ENCODE measurements around the gene SLC5A1. TPM values are rescaled to one million over a fixed set of nuclear protein-coding genes. Genes with fewer than 3 reads are reported as not detected.

The SLC5A1 gene
- total RNA-seq, 1 donor, result not detected

DNA sequence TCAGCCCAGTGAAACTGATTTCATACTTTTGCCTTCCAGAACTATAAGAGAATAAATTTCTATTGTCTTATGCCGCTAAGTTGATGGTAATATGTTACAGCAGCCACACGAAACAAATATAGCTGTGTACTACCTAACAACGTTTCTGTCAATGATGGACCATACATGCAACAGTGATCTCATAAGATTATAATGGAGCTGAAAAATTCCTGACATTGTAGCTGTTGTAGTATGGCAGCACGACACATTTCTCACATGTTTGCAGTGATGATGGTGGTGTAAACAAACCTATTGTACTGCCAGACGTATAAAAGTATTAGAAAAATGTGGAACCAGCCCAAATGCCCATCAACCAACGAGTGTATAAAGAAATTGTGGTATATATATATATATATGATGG is 5.8 kb upstream of the SLC5A1 start:
- Histone ChIP-seq H3K27ac (ENCODE audit: low read depth, low read length) (no peak overlapping the region), H3K4me3 (ENCODE audit: insufficient read depth, low read length) (no peak overlapping the region), H3K79me2 (ENCODE audit: insufficient read depth, low read length) (no peaks in the 10 kb centered on the region), H3K4me2 (ENCODE audit: insufficient read depth, low read length) (no peak overlapping the region), H3K4me1 (ENCODE audit: insufficient read depth, low read length) (no peaks in the 10 kb centered on the region), H3K27me3 (ENCODE audit: insufficient read depth, low read length) (peaks cover 21% of the 10 kb centered on the region), H4K20me1 (ENCODE audit: insufficient read depth, low read length) (no peaks in the 10 kb centered on the region), H3K9me3 (ENCODE audit: low read depth, low read length) (no peaks in the 10 kb centered on the region), H3K36me3 (ENCODE audit: insufficient read depth, low read length) (no peaks in the 10 kb centered on the region), H2AFZ (ENCODE audit: low read length) (no peak overlapping the region)
- TF ChIP-seq, protein P1, sequence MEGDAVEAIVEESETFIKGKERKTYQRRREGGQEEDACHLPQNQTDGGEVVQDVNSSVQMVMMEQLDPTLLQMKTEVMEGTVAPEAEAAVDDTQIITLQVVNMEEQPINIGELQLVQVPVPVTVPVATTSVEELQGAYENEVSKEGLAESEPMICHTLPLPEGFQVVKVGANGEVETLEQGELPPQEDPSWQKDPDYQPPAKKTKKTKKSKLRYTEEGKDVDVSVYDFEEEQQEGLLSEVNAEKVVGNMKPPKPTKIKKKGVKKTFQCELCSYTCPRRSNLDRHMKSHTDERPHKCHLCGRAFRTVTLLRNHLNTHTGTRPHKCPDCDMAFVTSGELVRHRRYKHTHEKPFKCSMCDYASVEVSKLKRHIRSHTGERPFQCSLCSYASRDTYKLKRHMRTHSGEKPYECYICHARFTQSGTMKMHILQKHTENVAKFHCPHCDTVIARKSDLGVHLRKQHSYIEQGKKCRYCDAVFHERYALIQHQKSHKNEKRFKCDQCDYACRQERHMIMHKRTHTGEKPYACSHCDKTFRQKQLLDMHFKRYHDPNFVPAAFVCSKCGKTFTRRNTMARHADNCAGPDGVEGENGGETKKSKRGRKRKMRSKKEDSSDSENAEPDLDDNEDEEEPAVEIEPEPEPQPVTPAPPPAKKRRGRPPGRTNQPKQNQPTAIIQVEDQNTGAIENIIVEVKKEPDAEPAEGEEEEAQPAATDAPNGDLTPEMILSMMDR (IDR thresholded peaks at IDR 0.05; ENCODE audit: extremely low read depth, low read depth, low read length), result no peak
- no peak for DNase-seq (ENCODE audit: insufficient read length, low spot score, missing footprints)

- Histone ChIP-seq H3K27me3 (ENCODE audit: insufficient read depth, low read length) (peaks cover 49% of the 10 kb centered on the region), H3K4me2 (ENCODE audit: insufficient read depth, low read length) (no peak overlapping the region), H2AFZ (ENCODE audit: low read length) (no peak overlapping the region), H3K4me3 (ENCODE audit: insufficient read depth, low read length) (no peak overlapping the region), H4K20me1 (ENCODE audit: insufficient read depth, low read length) (no peaks in the 10 kb centered on the region), H3K36me3 (ENCODE audit: insufficient read depth, low read length) (no peaks in the 10 kb centered on the region), H3K79me2 (ENCODE audit: insufficient read depth, low read length) (no peaks in the 10 kb centered on the region), H3K9me3 (ENCODE audit: low read depth, low read length) (no peaks in the 10 kb centered on the region), H3K4me1 (ENCODE audit: insufficient read depth, low read length) (no peaks in the 10 kb centered on the region), H3K27ac (ENCODE audit: low read depth, low read length) (no peak overlapping the region)
- no peak for DNase-seq (ENCODE audit: insufficient read length, low spot score, missing footprints)
- TF ChIP-seq, protein P1 (IDR thresholded peaks at IDR 0.05; ENCODE audit: extremely low read depth, low read depth, low read length), result no peak
Observed at GRCh38 chr22:32040324-32040904, 2.6 kb upstream of the SLC5A1 start.

DNA sequence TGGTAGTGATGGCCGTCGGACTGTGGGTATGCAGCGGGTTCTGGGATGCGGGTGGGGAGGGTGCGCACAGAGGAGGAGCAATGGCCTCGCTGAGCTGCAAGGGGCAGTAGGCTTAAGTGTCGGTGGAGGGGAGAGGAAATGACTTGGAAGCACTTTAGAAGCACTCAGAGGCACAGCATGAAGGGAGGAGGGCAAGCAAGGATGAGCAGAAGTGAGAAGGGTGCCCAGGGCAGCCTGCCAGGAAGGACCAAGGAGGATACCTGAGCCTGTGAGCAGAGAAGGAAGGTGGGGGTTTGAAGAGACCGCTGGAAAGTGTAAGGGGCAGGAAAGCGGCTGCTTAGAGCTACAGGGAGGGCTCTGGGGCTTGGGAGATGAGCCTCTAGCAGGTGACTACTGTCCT is 330 bp downstream of the SLC5A1 start:
- no peaks in the 10 kb centered on the region for H3K9me3 ChIP-seq (ENCODE audit: low read depth, low read length)
- no peaks in the 10 kb centered on the region for H4K20me1 ChIP-seq (ENCODE audit: insufficient read depth, low read length)
- no peak for DNase-seq (ENCODE audit: insufficient read length, low spot score, missing footprints)
- no peaks in the 10 kb centered on the region for H3K79me2 ChIP-seq (ENCODE audit: insufficient read depth, low read length)
- H3K4me2 ChIP-seq (ENCODE audit: insufficient read depth, low read length), result no peak overlapping the region
- TF ChIP-seq, protein P1 (IDR thresholded peaks at IDR 0.05; ENCODE audit: extremely low read depth, low read depth, low read length), result no peak
- H3K27ac ChIP-seq (ENCODE audit: low read depth, low read length), result no peak overlapping the region
- H3K4me3 ChIP-seq (ENCODE audit: insufficient read depth, low read length), result no peak overlapping the region
- H2AFZ ChIP-seq (ENCODE audit: low read length), result no peak overlapping the region
- no peaks in the 10 kb centered on the region for H3K4me1 ChIP-seq (ENCODE audit: insufficient read depth, low read length)
- H3K36me3 ChIP-seq (ENCODE audit: insufficient read depth, low read length), result no peaks in the 10 kb centered on the region
- peaks cover 57% of the 10 kb centered on the region for H3K27me3 ChIP-seq (ENCODE audit: insufficient read depth, low read length)

- TF ChIP-seq, protein P1 (IDR thresholded peaks at IDR 0.05; ENCODE audit: extremely low read depth, low read depth, low read length), result no peak
- Histone ChIP-seq H3K4me2 (ENCODE audit: insufficient read depth, low read length) (no peak overlapping the region), H3K9me3 (ENCODE audit: low read depth, low read length) (no peaks in the 10 kb centered on the region), H3K27ac (ENCODE audit: low read depth, low read length) (no peak overlapping the region), H3K27me3 (ENCODE audit: insufficient read depth, low read length) (peaks cover 55% of the 10 kb centered on the region), H2AFZ (ENCODE audit: low read length) (no peak overlapping the region), H4K20me1 (ENCODE audit: insufficient read depth, low read length) (no peaks in the 10 kb centered on the region), H3K36me3 (ENCODE audit: insufficient read depth, low read length) (no peaks in the 10 kb centered on the region), H3K79me2 (ENCODE audit: insufficient read depth, low read length) (no peaks in the 10 kb centered on the region), H3K4me3 (ENCODE audit: insufficient read depth, low read length) (no peak overlapping the region), H3K4me1 (ENCODE audit: insufficient read depth, low read length) (no peaks in the 10 kb centered on the region)
- no peak for DNase-seq (ENCODE audit: insufficient read length, low spot score, missing footprints)
Observed at GRCh38 chr22:32044477-32044876, 1.4 kb downstream of the SLC5A1 start.
